Skin of body (tissue), 2 donors: ENCODE results near the gene KAT7. TPM values are rescaled to one million over a fixed set of nuclear protein-coding genes. Genes with fewer than 3 reads are reported as not detected.
"Not testable (repeated sequence)": the region's sequence is repeated elsewhere in the genome, so short reads cannot be mapped to it uniquely, and the experiment has no call there.

ENCODE experiments used
- DNase-seq: peaks from one replicate; lab custom pipeline; 2025; lab: John Stamatoyannopoulos, UW
- total RNA-seq: library from RNA; depleted of rRNA; stranded (reverse); fragments of >200 nt; gene quantifications from one replicate; pipeline ENCODE4 v1.2.3, GENCODE V29; 2014

Gene KAT7
- total RNA-seq, 1 donor from 2014 or later, result 35.6 TPM

- no peak for DNase-seq
Observed at GRCh38 chr17:49798182-49798581, 9.7 kb downstream of the KAT7 start.

GRCh38 chr17:49798738-49799137 lies 10.3 kb downstream of the KAT7 start:
- no peak for DNase-seq

GRCh38 chr17:49809056-49809455 lies 20.6 kb downstream of the KAT7 start:
- no peak for DNase-seq

GRCh38 chr17:49814781-49815529 lies 26.5 kb downstream of the KAT7 start:
- no peak for DNase-seq

- DNase-seq, result no peak
Observed at GRCh38 chr17:49815761-49816281, 27.3 kb downstream of the KAT7 start.

- DNase-seq, result no peak
Observed at GRCh38 chr17:49817993-49818392, 29.5 kb downstream of the KAT7 start.

- no peak for DNase-seq
Observed at GRCh38 chr17:49819138-49819537, 30.7 kb downstream of the KAT7 start.

GRCh38 chr17:49819651-49820050 lies 31.2 kb downstream of the KAT7 start:
- no peak for DNase-seq

- DNase-seq, result no peak
Observed at GRCh38 chr17:49820773-49821172, 32.3 kb downstream of the KAT7 start.

- no peak for DNase-seq
Observed at GRCh38 chr17:49821466-49821865, 33.0 kb downstream of the KAT7 start.

- no peak for DNase-seq
Observed at GRCh38 chr17:49821916-49822315, 33.4 kb downstream of the KAT7 start.

- DNase-seq, result peak; percentile 51
Observed at GRCh38 chr17:49822829-49823228, 34.3 kb downstream of the KAT7 start.

- DNase-seq, result no peak
Observed at GRCh38 chr17:49823614-49824013, 35.1 kb downstream of the KAT7 start.

- DNase-seq, result no peak
Observed at GRCh38 chr17:49825645-49826044, 37.2 kb downstream of the KAT7 start.

- DNase-seq, result not testable (repeated sequence)
Observed at GRCh38 chr17:49828325-49828724, 39.8 kb downstream of the KAT7 start.

- no peak for DNase-seq
Observed at GRCh38 chr17:49829026-49829425, 40.5 kb downstream of the KAT7 start.

- no peak for DNase-seq
Observed at GRCh38 chr17:49830605-49831004, 42.1 kb downstream of the KAT7 start.

GRCh38 chr17:49832840-49833599 lies 44.5 kb downstream of the KAT7 start:
- DNase-seq, result no peak

- DNase-seq, result no peak
Observed at GRCh38 chr17:49834118-49834743, 45.8 kb downstream of the KAT7 start.

- DNase-seq, result no peak
Observed at GRCh38 chr17:49835472-49835871, 47.0 kb downstream of the KAT7 start.

GRCh38 chr17:49836111-49837030 lies 47.9 kb downstream of the KAT7 start:
- no peak for DNase-seq
